KOPT-K1 (cell line): ENCODE data around the gene WAC.

Experiments
- H3K27ac ChIP-seq: fragments of 200-600 bp; sonication (generic); 2 replicates; pipeline ENCODE4 v1.5.1; 2016; ENCODE audit warnings: antibody characterized with exemption, mild to moderate bottlenecking, low read depth, low read length; ENCODE audit not compliant: poor library complexity, severe bottlenecking
- H3K36me3 ChIP-seq: fragments of 200-600 bp; sonication (generic); 2 replicates; pipeline ENCODE4 v1.5.1; 2017; ENCODE audit warnings: antibody characterized with exemption, mild to moderate bottlenecking, low read length, moderate library complexity; ENCODE audit not compliant: insufficient read depth
- H3K9me3 ChIP-seq: fragments of 200-600 bp; sonication (generic); 2 replicates; pipeline ENCODE4 v1.5.1; 2017; ENCODE audit warnings: antibody characterized with exemption, low read length, mild to moderate bottlenecking; ENCODE audit not compliant: insufficient read depth, poor library complexity, severe bottlenecking

Gene WAC

GRCh38 chr10:28545967-28546644, 13.2 kb downstream of the WAC start:
- Histone ChIP-seq H3K36me3 (peaks cover 100% of the 10 kb centered on the region), H3K27ac (no peak overlapping the region), H3K9me3 (no peaks in the 10 kb centered on the region)

GRCh38 chr10:28548781-28549498, 16.0 kb downstream of the WAC start:
- peaks cover 100% of the 10 kb centered on the region for H3K36me3 ChIP-seq
- H3K9me3 ChIP-seq, result no peaks in the 10 kb centered on the region

GRCh38 chr10:28551086-28551485, 18.2 kb downstream of the WAC start:
- no peaks in the 10 kb centered on the region for H3K9me3 ChIP-seq
- H3K27ac ChIP-seq, result no peak overlapping the region
- peaks cover 100% of the 10 kb centered on the region for H3K36me3 ChIP-seq

More at GRCh38 chr10:28548781-28549498, 16.0 kb downstream of the WAC start:
- no peak overlapping the region for H3K27ac ChIP-seq

- no peak overlapping the region for H3K27ac ChIP-seq
- peaks cover 100% of the 10 kb centered on the region for H3K36me3 ChIP-seq
- no peaks in the 10 kb centered on the region for H3K9me3 ChIP-seq
Measured at GRCh38 chr10:28552775-28553174, 19.9 kb downstream of the WAC start.

- Histone ChIP-seq H3K27ac (no peak overlapping the region), H3K36me3 (peaks cover 100% of the 10 kb centered on the region), H3K9me3 (no peaks in the 10 kb centered on the region)
Measured at GRCh38 chr10:28554009-28554408, 21.1 kb downstream of the WAC start.

GRCh38 chr10:28554952-28555351, 22.0 kb downstream of the WAC start:
- H3K36me3 ChIP-seq, result peaks cover 100% of the 10 kb centered on the region
- H3K9me3 ChIP-seq, result no peaks in the 10 kb centered on the region
- H3K27ac ChIP-seq, result no peak overlapping the region

- Histone ChIP-seq H3K36me3 (peaks cover 100% of the 10 kb centered on the region), H3K27ac (no peak overlapping the region), H3K9me3 (no peaks in the 10 kb centered on the region)
Measured at GRCh38 chr10:28555358-28555757, 22.4 kb downstream of the WAC start.

GRCh38 chr10:28556142-28556541, 23.2 kb downstream of the WAC start:
- Histone ChIP-seq H3K9me3 (no peaks in the 10 kb centered on the region), H3K36me3 (peaks cover 100% of the 10 kb centered on the region), H3K27ac (no peak overlapping the region)

GRCh38 chr10:28558186-28558585, 25.3 kb downstream of the WAC start:
- no peaks in the 10 kb centered on the region for H3K9me3 ChIP-seq
- peaks cover 100% of the 10 kb centered on the region for H3K36me3 ChIP-seq
- no peak overlapping the region for H3K27ac ChIP-seq

- Histone ChIP-seq H3K9me3 (no peaks in the 10 kb centered on the region), H3K27ac (no peak overlapping the region), H3K36me3 (peaks cover 98% of the 10 kb centered on the region)
Measured at GRCh38 chr10:28558923-28559508, 26.1 kb downstream of the WAC start.

- Histone ChIP-seq H3K9me3 (no peaks in the 10 kb centered on the region), H3K36me3 (peaks cover 98% of the 10 kb centered on the region), H3K27ac (no peak overlapping the region)
Measured at GRCh38 chr10:28559618-28560017, 26.7 kb downstream of the WAC start.

- no peak overlapping the region for H3K27ac ChIP-seq
- H3K9me3 ChIP-seq, result no peaks in the 10 kb centered on the region
- H3K36me3 ChIP-seq, result peaks cover 98% of the 10 kb centered on the region
Measured at GRCh38 chr10:28560617-28561016, 27.7 kb downstream of the WAC start.

GRCh38 chr10:28561531-28561930, 28.6 kb downstream of the WAC start:
- no peaks in the 10 kb centered on the region for H3K9me3 ChIP-seq
- no peak overlapping the region for H3K27ac ChIP-seq
- H3K36me3 ChIP-seq, result peaks cover 98% of the 10 kb centered on the region

GRCh38 chr10:28564905-28565304, 32.0 kb downstream of the WAC start:
- Histone ChIP-seq H3K9me3 (no peaks in the 10 kb centered on the region), H3K36me3 (peaks cover 97% of the 10 kb centered on the region), H3K27ac (no peak overlapping the region)

GRCh38 chr10:28566458-28567015, 33.6 kb downstream of the WAC start:
- H3K36me3 ChIP-seq, result peaks cover 97% of the 10 kb centered on the region
- no peak overlapping the region for H3K27ac ChIP-seq
- H3K9me3 ChIP-seq, result no peaks in the 10 kb centered on the region
